GM12865 (cell line): ENCODE data around the gene PSG1.
"Not testable (repeated sequence)": the region's sequence is repeated elsewhere in the genome, so short reads cannot be mapped to it uniquely, and the experiment has no call there.

Experiments used
- DNase-seq: peaks from one replicate; pipeline ENCODE4 v3.0.0; 2010; ENCODE audit warnings: low read depth
- H3K4me3 ChIP-seq: 2 replicates; pipeline ENCODE4 v1.5.1; 2011; ENCODE audit warnings: mild to moderate bottlenecking, low read depth, low read length, control low read depth
- CTCF ChIP-seq: IDR thresholded peaks from 2 replicates; pipeline ENCODE4 v1.5.1; 2011; ENCODE audit warnings: low read length, control low read depth, low read depth, inconsistent platforms; ENCODE audit not compliant: insufficient read depth; ENCODE audit errors: missing control alignments

PSG1 gene

GRCh38 chr19:42831221-42832019, 48.1 kb downstream of the PSG1 start:
- TF ChIP-seq CTCF = no peak
- no peak overlapping the region for H3K4me3 ChIP-seq
- DNase-seq = no peak

GRCh38 chr19:42821306-42821977, 58.1 kb downstream of the PSG1 start:
- DNase-seq, H3K4me3 ChIP-seq: not testable (repeated sequence)

- not testable (repeated sequence) for H3K4me3 ChIP-seq, DNase-seq
Measured at GRCh38 chr19:42819960-42820650, 59.4 kb downstream of the PSG1 start.

- no peak overlapping the region for H3K4me3 ChIP-seq
- no peak for DNase-seq
- no peak for TF ChIP-seq CTCF
Measured at GRCh38 chr19:42816894-42817293, 62.6 kb downstream of the PSG1 start.
